Common myeloid progenitor, CD34-positive (primary cell): ENCODE measurements around the gene SQSTM1.

Source experiments
- CTCF ChIA-PET: fragments of 350-600 bp; sonication (Branson Sonifier 250); formaldehyde crosslinking; loops from one replicate; lab custom pipeline; 2021; ENCODE audit warnings: antibody characterized with exemption; lab: Charles Lee
- POLR2A ChIA-PET: fragments of 350-600 bp; sonication (Branson Sonifier 250); formaldehyde crosslinking; loops from one replicate; lab custom pipeline; 2021; ENCODE audit warnings: antibody characterized with exemption; lab: Charles Lee
- DNase-seq, 3 donors: peaks; one replicate each; pipeline versions ENCODE4 v3.0.0 to v3.0.0-alpha.2; 2013
- H3K27ac ChIP-seq, 2 experiments: 1 replicate in 1 of 2; 2 replicates in 1 of 2; pipeline ENCODE4 v1.7.0; 2013; ENCODE audit warnings: inconsistent platforms in 2 of 2, low read length in 2 of 2, mild to moderate bottlenecking in 2 of 2, low read depth in 1 of 2, moderate library complexity in 1 of 2; ENCODE audit not compliant: severe bottlenecking in 2 of 2, insufficient read depth in 1 of 2, poor library complexity in 1 of 2
- H3K27me3 ChIP-seq, 5 experiments: replicated peaks in 2 of 5; 1 replicate in 3 of 5; 2 replicates in 2 of 5; pipeline versions ENCODE4 v1.6.1 to v1.7.0; 2013; ENCODE audit warnings: low read length in 4 of 5, mild to moderate bottlenecking in 2 of 5, moderate library complexity in 2 of 5, inconsistent platforms in 1 of 5; ENCODE audit not compliant: insufficient read depth in 5 of 5, control insufficient read depth in 4 of 5
- H3K36me3 ChIP-seq, 4 experiments: 1 replicate in 2 of 4; 2 replicates in 2 of 4; pipeline versions ENCODE4 v1.6.1 to v1.7.0; 2013; ENCODE audit warnings: low read length in 3 of 4, control low read depth in 1 of 4, mild to moderate bottlenecking in 1 of 4; ENCODE audit not compliant: control insufficient read depth in 4 of 4, insufficient read depth in 4 of 4
- H3K4me1 ChIP-seq, 4 experiments: 1 replicate in 3 of 4; 2 replicates in 1 of 4; pipeline versions ENCODE4 v1.6.1 to v1.7.1; 2013; ENCODE audit warnings: low read length in 3 of 4, mild to moderate bottlenecking in 3 of 4, control low read depth in 1 of 4, inconsistent platforms in 1 of 4, moderate library complexity in 1 of 4; ENCODE audit not compliant: control insufficient read depth in 4 of 4, insufficient read depth in 4 of 4; ENCODE audit errors: control extremely low read depth in 1 of 4
- H3K4me3 ChIP-seq, 7 experiments: 1 replicate in 4 of 7; 2 replicates in 3 of 7; pipeline versions ENCODE4 v1.5.1 to v1.7.0; 2013; ENCODE audit warnings: mild to moderate bottlenecking in 7 of 7, low read length in 6 of 7, moderate library complexity in 6 of 7, inconsistent platforms in 2 of 7, low read depth in 2 of 7, control low read depth in 1 of 7; ENCODE audit not compliant: insufficient read depth in 4 of 7, control insufficient read depth in 1 of 7; ENCODE audit errors: extremely low read depth in 1 of 7
- H3K9me3 ChIP-seq, 5 experiments: 1 replicate in 4 of 5; 2 replicates in 1 of 5; pipeline versions ENCODE4 v1.6.1 to v1.7.1; 2013; ENCODE audit warnings: low read length in 4 of 5, mild to moderate bottlenecking in 2 of 5, inconsistent platforms in 1 of 5, low read depth in 1 of 5, moderate library complexity in 1 of 5; ENCODE audit not compliant: control insufficient read depth in 4 of 5, insufficient read depth in 2 of 5; ENCODE audit errors: control extremely low read depth in 1 of 5
- WGBS: methylation state at CpG from one replicate; pipeline ENCODE4 v1.1.5; 2013; ENCODE audit not compliant: insufficient coverage; 5-methylcytosine and 5-hydroxymethylcytosine counted together

SQSTM1 gene

DNA sequence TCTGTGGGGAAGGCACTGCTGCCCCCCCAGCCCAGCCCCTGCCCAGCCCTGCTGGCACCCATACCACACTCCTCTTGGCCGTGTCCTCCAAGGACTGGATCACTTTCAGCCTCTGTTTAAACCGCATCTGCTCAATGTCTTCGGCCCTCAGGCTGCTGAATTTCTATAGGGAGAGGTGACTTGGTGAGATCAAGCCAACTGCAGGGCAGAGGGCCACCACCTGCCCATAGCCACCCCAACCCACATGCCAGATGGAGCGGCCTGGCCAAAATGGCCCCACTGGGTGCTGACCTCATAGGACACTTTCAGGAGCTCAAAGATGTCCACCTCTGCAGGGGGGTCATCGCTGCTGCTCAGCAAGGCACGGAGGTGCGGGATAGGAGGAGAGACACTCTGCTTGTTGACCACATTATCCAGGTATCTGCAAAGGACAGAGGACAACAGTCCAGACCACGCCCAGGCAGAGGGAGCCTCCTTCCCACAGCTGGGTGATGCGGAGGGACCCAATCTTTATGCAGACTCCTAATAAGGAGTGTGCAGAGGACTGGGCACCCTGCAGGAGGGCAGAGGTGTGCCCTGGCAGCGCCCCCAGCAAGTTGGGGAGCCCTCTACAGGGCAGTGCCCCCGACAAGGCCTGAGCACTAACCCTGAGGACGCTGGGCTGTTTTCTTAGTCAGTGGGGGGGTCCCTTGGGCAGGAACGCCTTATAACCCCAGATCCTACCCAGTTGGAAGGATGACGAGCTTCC lies 52.3 kb downstream of the SQSTM1 start:
- WGBS, result 95% methylated on average over 10 of the region's 14 CpGs
- Histone ChIP-seq H3K27me3 (no peaks in the 10 kb centered on the region), H3K36me3 (peaks cover 6 to 85% (median 70%) of the 10 kb centered on the region in 4 experiments), H3K9me3 (no peaks in the 10 kb centered on the region), H3K4me3 (no peak overlapping the region), H3K27ac (no peak overlapping the region), H3K4me1 (no peaks in the 10 kb centered on the region)
- POLR2A ChIA-PET, result no interaction called here
- CTCF ChIA-PET, result interaction anchor here (0.8 to 1.9 kb wide), 3 partner anchors 34 to 78 kb away, joined by 3 to 4 read pairs (median 3); no protein-coding TSS in a partner anchor
- DNase-seq, result no peak

DNA sequence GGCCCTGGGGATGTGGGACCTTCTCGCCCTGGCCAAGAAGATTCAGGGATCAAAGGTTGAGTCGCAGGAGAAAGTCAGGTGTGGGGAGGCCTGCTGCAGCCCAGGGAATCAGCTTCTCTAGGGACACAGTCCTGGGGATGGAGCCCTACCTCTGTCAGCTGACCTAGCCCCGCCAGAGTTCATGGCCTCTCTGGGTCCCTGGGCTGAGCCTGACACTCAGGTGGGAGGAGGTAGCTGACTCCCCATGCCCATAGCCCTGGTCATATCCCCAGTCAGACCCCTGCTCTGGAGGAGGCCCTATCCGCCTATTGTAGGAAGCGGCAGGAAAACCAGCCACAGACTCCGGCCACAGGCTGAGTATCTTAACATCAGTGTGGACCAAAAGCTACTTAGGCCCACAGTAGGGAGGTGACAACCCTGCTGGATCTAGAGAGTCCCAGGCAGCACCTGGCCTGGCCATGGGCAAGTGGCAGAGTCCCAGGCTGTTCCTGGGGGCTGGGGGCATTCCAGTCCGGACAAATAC lies 52.9 kb downstream of the SQSTM1 start:
- POLR2A ChIA-PET, result interaction anchor here (1.0 kb wide), 1 partner anchor 8 kb away, joined by 3 read pairs; no protein-coding TSS in a partner anchor

DNA sequence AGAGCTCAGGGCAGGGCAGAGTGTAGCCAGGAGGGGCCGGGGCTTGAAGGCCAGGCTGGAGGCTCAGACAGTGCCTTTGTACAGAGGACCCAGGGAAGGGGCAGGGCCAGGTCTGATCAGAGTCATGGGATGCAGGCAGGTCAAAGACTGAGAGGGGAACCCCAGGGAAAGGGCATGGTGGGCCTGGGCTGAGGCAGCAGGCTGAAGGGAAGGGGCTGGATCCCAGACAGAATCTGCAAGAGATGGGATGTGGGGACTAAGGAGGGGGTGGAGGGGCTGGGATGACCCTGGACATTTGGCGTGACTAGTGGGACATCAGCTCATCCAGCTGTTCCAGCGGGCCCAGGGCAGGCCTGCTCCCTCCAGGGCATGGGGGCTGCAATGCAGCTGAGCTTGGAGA lies 53.4 kb downstream of the SQSTM1 start:
- Histone ChIP-seq H3K4me1 (no peaks in the 10 kb centered on the region), H3K4me3 (no peak overlapping the region), H3K9me3 (no peaks in the 10 kb centered on the region), H3K27ac (no peak overlapping the region), H3K27me3 (no peaks in the 10 kb centered on the region), H3K36me3 (peaks cover 6 to 86% (median 70%) of the 10 kb centered on the region in 4 experiments)
- 95% methylated on average over 3 of the region's 3 CpGs for WGBS
- no peak for DNase-seq
- POLR2A ChIA-PET, result interaction anchor here (1.0 kb wide), 1 partner anchor 9 kb away, joined by 3 read pairs; no protein-coding TSS in a partner anchor
- CTCF ChIA-PET, result interaction anchor here (0.8 to 1.9 kb wide), 3 partner anchors 32 to 79 kb away, joined by 3 to 4 read pairs (median 3); no protein-coding TSS in a partner anchor

More for the DNA sequence above, 52.9 kb downstream of the SQSTM1 start:
- no peaks in the 10 kb centered on the region for H3K4me1 ChIP-seq
- H3K27me3 ChIP-seq, result no peaks in the 10 kb centered on the region
- H3K4me3 ChIP-seq, result no peak overlapping the region
- peaks cover 6 to 86% (median 71%) of the 10 kb centered on the region in 4 experiments for H3K36me3 ChIP-seq
- no peaks in the 10 kb centered on the region for H3K9me3 ChIP-seq
- CTCF ChIA-PET, result interaction anchor here (0.8 to 1.9 kb wide), 3 partner anchors 33 to 78 kb away, joined by 3 to 4 read pairs (median 3); no protein-coding TSS in a partner anchor
- DNase-seq, result no peak
- WGBS, result 96% methylated on average over 7 of the region's 7 CpGs
- no peak overlapping the region for H3K27ac ChIP-seq

DNA sequence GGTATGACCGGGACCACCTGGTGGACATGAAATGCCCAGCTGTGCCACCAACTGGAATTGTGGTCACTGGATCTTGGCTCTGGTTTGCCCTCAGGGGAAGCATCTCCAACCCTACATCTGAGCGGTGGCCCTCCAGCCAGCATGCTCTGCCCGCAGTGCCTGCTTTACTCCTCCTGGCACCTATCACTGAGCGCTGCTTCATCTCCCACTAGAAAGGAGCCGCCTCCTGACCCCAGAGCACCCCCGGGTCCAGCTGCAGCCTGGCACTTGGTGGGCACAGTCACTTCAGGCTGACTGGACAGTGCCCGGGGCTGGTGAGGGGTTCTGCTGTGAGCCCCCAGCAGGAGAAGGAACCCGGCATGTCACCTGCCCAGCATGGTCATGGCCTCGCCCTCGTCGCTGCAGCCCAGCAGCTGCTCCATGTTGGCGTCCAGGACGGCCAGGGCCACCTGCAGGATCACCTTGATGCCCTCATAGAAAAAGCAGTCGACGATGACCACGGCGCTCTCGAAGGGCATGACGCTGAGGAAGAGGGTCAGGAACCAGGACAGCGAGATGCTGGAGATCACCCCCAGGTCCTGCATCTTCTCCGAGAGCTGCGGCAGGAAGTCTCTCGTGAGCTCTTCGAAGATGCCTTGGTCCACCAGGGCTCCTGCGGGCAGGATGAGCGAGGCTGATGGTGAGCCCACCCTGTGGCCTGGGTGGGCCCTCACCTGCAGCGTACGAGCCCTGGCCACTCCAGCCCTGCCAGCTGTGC lies 54.0 kb downstream of the SQSTM1 start:
- POLR2A ChIA-PET, result interaction anchor here (1.0 kb wide), 1 partner anchor 9 kb away, joined by 3 read pairs; no protein-coding TSS in a partner anchor
- CTCF ChIA-PET, result interaction anchor here (1.2 to 1.9 kb wide), 2 partner anchors 32 to 79 kb away, joined by 3 to 4 read pairs; no protein-coding TSS in a partner anchor
- H3K4me3 ChIP-seq, result no peak overlapping the region
- no peak overlapping the region for H3K27ac ChIP-seq
- H3K9me3 ChIP-seq, result no peaks in the 10 kb centered on the region
- 96% methylated on average over 28 of the region's 28 CpGs for WGBS
- H3K36me3 ChIP-seq, result peaks cover 6 to 86% (median 69%) of the 10 kb centered on the region in 4 experiments
- H3K27me3 ChIP-seq, result no peaks in the 10 kb centered on the region
- no peaks in the 10 kb centered on the region for H3K4me1 ChIP-seq
- no peak for DNase-seq

DNA sequence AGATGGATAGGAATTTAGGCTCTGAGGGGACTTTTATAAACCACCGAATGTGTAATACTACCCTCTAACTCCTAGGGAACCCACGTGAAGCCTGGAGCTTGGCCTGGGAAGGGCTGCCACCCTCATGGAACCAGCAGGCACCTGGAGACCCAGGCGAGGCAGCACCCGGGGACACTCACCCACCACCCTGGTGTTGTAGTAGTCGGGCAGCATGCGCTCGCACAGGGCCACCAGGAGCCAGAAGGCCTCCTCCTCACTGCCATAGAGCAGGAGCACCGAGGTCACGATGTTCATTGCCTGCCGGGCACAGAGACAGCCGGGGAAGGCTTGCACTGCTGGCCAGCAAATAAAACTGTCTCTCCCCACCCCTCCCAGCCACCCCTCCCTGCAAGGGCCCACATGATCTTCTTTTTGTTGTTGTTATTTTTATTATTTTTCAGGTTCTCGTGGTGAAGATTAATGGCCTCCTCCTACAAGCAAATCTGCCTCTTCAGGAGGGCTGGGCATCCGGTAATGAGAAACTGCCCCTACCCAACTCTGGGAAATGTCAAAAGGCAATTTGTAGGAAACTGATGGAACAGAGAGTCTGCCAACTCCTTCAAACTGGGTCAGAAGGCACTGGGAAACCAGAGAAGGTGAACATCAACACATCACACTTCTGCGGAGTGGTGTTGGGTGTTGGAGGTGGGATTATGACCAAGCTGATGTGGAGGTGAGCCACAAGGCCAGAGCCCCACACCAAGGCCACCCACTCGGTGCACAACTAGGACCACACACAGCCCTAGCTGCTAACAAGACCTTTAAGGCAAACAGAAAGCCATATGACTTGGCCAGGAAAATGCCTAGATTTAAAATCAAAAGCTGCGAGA lies 55.3 kb downstream of the SQSTM1 start:
- H3K9me3 ChIP-seq, result no peaks in the 10 kb centered on the region
- peaks cover 6 to 83% (median 65%) of the 10 kb centered on the region in 4 experiments for H3K36me3 ChIP-seq
- no peaks in the 10 kb centered on the region for H3K27me3 ChIP-seq
- no peak overlapping the region for H3K4me3 ChIP-seq
- no peak overlapping the region for H3K27ac ChIP-seq
- no peak for DNase-seq
- ChIA-PET POLR2A (no interaction called here), CTCF (interaction anchor here (0.9 kb wide), 1 partner anchor 26 kb away, joined by 3 read pairs; no protein-coding TSS in a partner anchor)
- H3K4me1 ChIP-seq, result no peaks in the 10 kb centered on the region
- 96% methylated on average over 10 of the region's 16 CpGs for WGBS

DNA sequence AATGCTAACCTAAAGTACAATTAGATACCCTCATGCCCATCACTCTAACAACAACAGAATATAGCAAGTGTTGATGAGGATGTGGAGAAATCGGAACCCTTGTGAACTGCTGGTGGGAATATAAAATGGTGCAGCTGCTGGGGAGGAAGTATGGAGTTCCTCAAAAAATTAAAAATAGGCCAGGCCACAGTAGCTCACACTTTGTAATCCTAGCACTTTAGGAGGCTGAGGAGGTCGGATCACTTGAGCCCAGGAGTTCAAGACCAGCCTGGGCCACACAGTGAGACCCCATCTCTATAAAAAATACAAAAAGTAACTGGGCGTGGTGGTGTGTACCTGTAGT lies 55.9 kb downstream of the SQSTM1 start:
- H3K27ac ChIP-seq, result no peak overlapping the region
- H3K27me3 ChIP-seq, result no peaks in the 10 kb centered on the region
- 100% methylated on average over 1 of the region's 3 CpGs for WGBS
- H3K4me3 ChIP-seq, result no peak overlapping the region
- H3K4me1 ChIP-seq, result no peaks in the 10 kb centered on the region
- ChIA-PET CTCF (interaction anchor here (0.9 kb wide), 1 partner anchor 25 kb away, joined by 3 read pairs; no protein-coding TSS in a partner anchor), POLR2A (no interaction called here)
- no peaks in the 10 kb centered on the region for H3K9me3 ChIP-seq
- peaks cover 6 to 82% (median 63%) of the 10 kb centered on the region in 4 experiments for H3K36me3 ChIP-seq
- DNase-seq, result no peak
